Activated T-helper 1 cell treated with anti-CD3 and anti-CD28 coated beads, Interleukin-12 subunit alpha, Interleukin-12 subunit beta, Interleukin-2, Interleukin-4 antibody, amounts not matched to agents 30 ng/mL and 10 ng/mL and 1 ng/mL, durations not matched to agents 14 hours and 24 hours and 36 hours (primary cell): ENCODE data around the gene MYZAP. TPM values are rescaled to one million over a fixed set of nuclear protein-coding genes. Genes with fewer than 3 reads are reported as not detected.

ENCODE experiments used
- DNase-seq: peaks from one replicate; pipeline ENCODE4 v3.0.0; 2021; ENCODE audit warnings: low spot score
- H3K27ac Mint-ChIP-seq: one replicate; pipeline ENCODE4 v1.8.0; 2021; ENCODE audit warnings: mild to moderate bottlenecking, mixed read lengths
- H3K27me3 Mint-ChIP-seq: one replicate; pipeline ENCODE4 v1.8.0; 2022; ENCODE audit warnings: mild to moderate bottlenecking, moderate library complexity, mixed read lengths; ENCODE audit not compliant: insufficient read depth
- H3K36me3 Mint-ChIP-seq: one replicate; pipeline ENCODE4 v1.8.0; 2021; ENCODE audit warnings: low read depth, mixed read lengths
- H3K4me1 Mint-ChIP-seq: one replicate; pipeline ENCODE4 v1.8.0; 2021; ENCODE audit warnings: low read depth, mixed read lengths
- H3K4me3 Mint-ChIP-seq: one replicate; pipeline ENCODE4 v1.8.0; 2021; ENCODE audit warnings: mild to moderate bottlenecking, moderate library complexity, mixed read lengths
- H3K9me3 Mint-ChIP-seq: one replicate; pipeline ENCODE4 v1.8.0; 2021; ENCODE audit warnings: mixed read lengths
- intact Hi-C: fragments of 100-400 bp; cut with micrococcal nuclease; formaldehyde crosslinking; loops from one replicate; pipeline ENCODE4 v1.15.1; 2024
- total RNA-seq: library from RNA; stranded (reverse); gene quantifications from 2 replicates; pipeline ENCODE4 v1.2.3, GENCODE V29; 2022

MYZAP gene
- total RNA-seq, 1 donor from 2014 or later = not detected

DNA sequence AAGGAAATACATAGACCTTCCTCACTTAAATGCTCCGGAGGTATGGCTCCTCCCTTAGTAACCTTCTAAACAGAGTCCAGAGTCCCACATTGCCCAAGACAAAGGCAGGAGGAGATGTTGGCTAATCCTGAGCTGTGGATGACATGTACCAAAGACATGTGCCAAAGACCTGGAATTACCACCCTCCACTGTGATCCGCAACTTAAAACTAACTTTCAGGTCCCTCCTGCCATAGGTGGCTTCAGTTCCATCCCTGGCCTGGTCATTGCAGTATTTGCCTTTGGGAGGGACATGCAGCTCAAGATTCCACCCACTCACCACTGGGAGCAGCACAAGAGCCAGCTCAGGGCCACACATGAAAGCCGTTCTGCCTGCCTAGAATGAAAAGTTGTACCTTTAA, 28.0 kb downstream of the MYZAP start:
- Mint-ChIP-seq H3K36me3 (no peaks in the 10 kb centered on the region), H3K27ac (no peak overlapping the region), H3K27me3 (peaks cover 6% of the 10 kb centered on the region), H3K4me1 (no peaks in the 10 kb centered on the region), H3K4me3 (no peak overlapping the region), H3K9me3 (no peaks in the 10 kb centered on the region)
- intact Hi-C loops = no loop called here
- DNase-seq = no peak

GRCh38 chr15:57624730-57625129, 33.0 kb downstream of the MYZAP start:
- Mint-ChIP-seq H3K27me3 (peaks cover 9% of the 10 kb centered on the region), H3K36me3 (no peaks in the 10 kb centered on the region), H3K9me3 (no peaks in the 10 kb centered on the region), H3K4me3 (no peak overlapping the region), H3K27ac (no peak overlapping the region), H3K4me1 (no peaks in the 10 kb centered on the region)
- intact Hi-C loops = no loop called here
- DNase-seq = no peak

DNA sequence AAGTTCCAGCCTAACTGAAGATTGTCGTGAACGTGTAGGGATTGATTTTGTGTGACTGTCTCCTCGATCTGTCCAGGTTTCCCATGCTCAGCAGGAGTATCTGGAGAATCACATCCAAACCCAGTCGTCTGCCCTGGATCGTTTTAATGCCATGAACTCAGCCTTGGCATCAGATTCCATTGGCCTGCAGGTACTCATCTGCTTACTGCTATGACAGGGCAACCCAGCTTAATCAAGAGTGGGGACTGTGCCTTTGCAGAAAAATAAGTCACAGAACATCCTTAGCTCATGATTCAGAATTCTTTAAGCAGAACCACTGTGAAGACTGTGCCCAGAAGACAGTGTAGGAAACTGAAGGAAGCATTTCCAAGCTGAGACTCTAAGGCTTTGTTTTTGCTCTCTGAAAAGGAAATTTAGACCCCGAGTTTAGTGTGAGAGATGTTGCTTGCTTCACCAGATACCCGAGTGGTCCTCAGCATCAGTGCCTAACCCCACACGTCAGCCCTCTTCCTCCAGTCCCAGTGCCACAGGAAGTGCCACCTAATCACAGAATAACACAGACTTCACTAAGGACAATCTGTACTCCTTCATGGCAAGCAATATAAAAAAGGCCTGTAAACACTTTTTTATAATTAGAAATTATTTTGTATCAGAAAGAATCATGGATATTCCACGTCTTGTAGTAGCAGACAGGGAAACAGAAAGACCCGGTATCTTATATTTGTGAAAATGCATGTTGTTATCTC, 34.2 kb downstream of the MYZAP start:
- no peak for DNase-seq
- Mint-ChIP-seq H3K9me3 (no peaks in the 10 kb centered on the region), H3K27me3 (peaks cover 6% of the 10 kb centered on the region), H3K27ac (no peak overlapping the region), H3K4me3 (no peak overlapping the region), H3K36me3 (no peaks in the 10 kb centered on the region), H3K4me1 (no peaks in the 10 kb centered on the region)
- intact Hi-C loops = no loop called here

- H3K36me3 Mint-ChIP-seq = no peaks in the 10 kb centered on the region
- no peak overlapping the region for H3K4me3 Mint-ChIP-seq
- H3K27ac Mint-ChIP-seq = no peak overlapping the region
- H3K27me3 Mint-ChIP-seq = peaks cover 6% of the 10 kb centered on the region
- no peaks in the 10 kb centered on the region for H3K4me1 Mint-ChIP-seq
- intact Hi-C loops = no loop called here
- H3K9me3 Mint-ChIP-seq = no peaks in the 10 kb centered on the region
- no peak for DNase-seq
These were observed 35.2 kb downstream of the MYZAP start for GRCh38 chr15:57626713-57627440.

DNA sequence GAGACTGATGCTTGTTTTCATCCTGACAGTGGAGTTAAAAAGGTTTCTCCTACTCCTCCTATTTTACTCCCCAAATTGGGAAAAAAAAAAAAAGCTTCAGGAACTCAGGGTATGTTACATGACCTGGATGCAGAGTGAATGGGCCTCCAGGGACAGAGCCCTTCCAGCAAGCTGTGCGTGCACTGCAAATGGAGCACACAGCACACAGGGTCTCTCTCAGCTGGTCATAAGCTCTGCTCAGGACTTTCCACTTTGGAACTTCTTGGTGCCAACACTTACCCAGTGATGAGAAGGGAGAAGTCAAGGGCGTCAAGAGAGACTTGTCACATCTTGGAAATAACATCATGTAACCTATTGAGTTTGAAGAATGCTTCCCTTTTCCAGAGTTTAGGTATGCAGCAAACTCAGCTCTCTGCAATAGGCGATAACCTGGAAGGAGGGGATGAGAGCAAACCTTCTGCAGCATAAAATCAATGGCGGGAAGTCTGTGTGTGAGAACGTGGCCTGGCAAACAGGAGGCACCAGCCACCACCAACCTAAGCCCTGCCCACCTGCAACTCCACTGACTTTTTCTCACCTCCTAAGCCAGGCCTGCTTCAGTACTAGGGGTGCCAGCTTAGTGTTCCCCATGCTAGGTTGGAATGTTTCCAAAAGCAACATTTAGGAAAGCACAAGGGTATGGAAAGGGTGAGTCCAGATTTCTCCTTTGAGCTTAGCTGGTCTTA, 39.8 kb downstream of the MYZAP start:
- H3K4me1 Mint-ChIP-seq = no peaks in the 10 kb centered on the region

DNA sequence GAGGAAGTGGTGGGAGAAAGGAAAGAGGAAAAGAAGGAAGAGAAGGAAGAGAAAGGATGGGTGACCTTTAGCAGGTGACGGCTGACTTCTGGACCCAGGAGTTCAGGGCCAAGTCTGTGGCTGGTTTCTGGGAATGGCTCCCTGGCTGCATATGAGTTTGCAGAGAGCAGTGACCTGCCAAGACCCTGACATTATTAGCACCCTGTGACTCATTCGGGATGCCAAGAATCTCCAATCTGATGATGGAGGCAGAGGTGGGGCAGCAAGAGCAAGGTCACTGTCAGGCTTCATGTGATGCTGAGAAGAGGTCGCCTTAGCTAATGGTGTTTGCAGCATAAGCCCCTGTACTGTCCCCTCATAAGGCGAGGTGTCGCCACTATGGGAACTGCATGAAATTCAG, 42.6 kb downstream of the MYZAP start:
- Mint-ChIP-seq H3K4me3 (no peak overlapping the region), H3K27me3 (peaks cover 4% of the 10 kb centered on the region), H3K36me3 (no peaks in the 10 kb centered on the region), H3K27ac (no peak overlapping the region), H3K9me3 (no peaks in the 10 kb centered on the region), H3K4me1 (no peaks in the 10 kb centered on the region)
- intact Hi-C loops = loop anchor here (2.0 kb wide), 1 partner anchor 21 kb away; no protein-coding TSS in a partner anchor
- no peak for DNase-seq

More for the DNA sequence above, 39.8 kb downstream of the MYZAP start:
- DNase-seq = no peak
- no peak overlapping the region for H3K4me3 Mint-ChIP-seq
- intact Hi-C loops = no loop called here
- no peaks in the 10 kb centered on the region for H3K9me3 Mint-ChIP-seq
- peaks cover 2% of the 10 kb centered on the region for H3K27me3 Mint-ChIP-seq
- no peaks in the 10 kb centered on the region for H3K36me3 Mint-ChIP-seq
- H3K27ac Mint-ChIP-seq = no peak overlapping the region

- Mint-ChIP-seq H3K27ac (no peak overlapping the region), H3K4me1 (no peaks in the 10 kb centered on the region), H3K4me3 (no peak overlapping the region), H3K9me3 (no peaks in the 10 kb centered on the region), H3K27me3 (peaks cover 8% of the 10 kb centered on the region), H3K36me3 (no peaks in the 10 kb centered on the region)
- intact Hi-C loops = loop anchor here (2.0 kb wide), 1 partner anchor 19 kb away; no protein-coding TSS in a partner anchor
- DNase-seq = no peak
These were observed 43.7 kb downstream of the MYZAP start for GRCh38 chr15:57635300-57635909.

- H3K27ac Mint-ChIP-seq = no peak overlapping the region
- no peaks in the 10 kb centered on the region for H3K36me3 Mint-ChIP-seq
- intact Hi-C loops = no loop called here
- peaks cover 8% of the 10 kb centered on the region for H3K27me3 Mint-ChIP-seq
- DNase-seq = no peak
- H3K4me1 Mint-ChIP-seq = no peaks in the 10 kb centered on the region
- no peaks in the 10 kb centered on the region for H3K9me3 Mint-ChIP-seq
- no peak overlapping the region for H3K4me3 Mint-ChIP-seq
These were observed 46.1 kb downstream of the MYZAP start for GRCh38 chr15:57637846-57638245.

GRCh38 chr15:57639306-57639705, 47.6 kb downstream of the MYZAP start:
- intact Hi-C loops = no loop called here
- H3K9me3 Mint-ChIP-seq = no peaks in the 10 kb centered on the region
- no peaks in the 10 kb centered on the region for H3K36me3 Mint-ChIP-seq
- DNase-seq = no peak
- no peaks in the 10 kb centered on the region for H3K4me1 Mint-ChIP-seq
- H3K4me3 Mint-ChIP-seq = no peak overlapping the region
- no peak overlapping the region for H3K27ac Mint-ChIP-seq
- peaks cover 15% of the 10 kb centered on the region for H3K27me3 Mint-ChIP-seq

DNA sequence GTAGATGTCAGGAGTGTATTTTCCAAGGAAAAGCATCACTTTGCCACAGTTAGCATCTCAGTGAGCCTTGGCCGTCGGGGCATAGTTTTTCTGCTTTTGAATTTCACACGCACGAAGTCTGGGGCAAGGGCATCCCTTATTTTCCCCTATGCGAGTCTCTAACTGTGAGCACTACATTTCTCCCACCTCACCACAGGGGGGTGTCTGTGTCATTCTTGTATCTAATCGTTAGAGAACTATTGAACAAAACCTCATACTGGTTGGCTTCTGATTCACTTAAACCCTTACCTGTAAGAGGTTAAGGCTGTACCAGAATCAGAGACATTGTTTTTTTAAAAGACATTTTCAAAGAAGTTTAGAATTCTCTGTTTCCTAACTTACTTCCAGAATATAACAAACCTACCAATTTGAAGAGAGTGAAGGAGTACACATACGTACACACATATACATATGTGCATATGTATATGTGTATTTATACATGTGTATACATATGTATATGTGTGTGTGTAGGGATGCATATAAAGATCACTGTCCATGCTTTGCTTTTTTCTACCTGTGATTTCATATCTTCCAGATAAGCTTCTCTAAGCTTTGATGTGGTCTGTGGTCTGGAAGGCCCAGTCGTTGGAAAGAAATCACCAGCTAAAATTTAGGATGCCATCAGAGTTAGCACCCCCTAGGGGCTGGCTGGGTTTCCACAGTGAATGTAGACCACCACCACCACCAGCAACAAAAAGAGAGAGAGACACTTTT, 49.4 kb downstream of the MYZAP start:
- Mint-ChIP-seq H3K9me3 (no peaks in the 10 kb centered on the region), H3K4me3 (no peak overlapping the region), H3K27ac (no peak overlapping the region), H3K27me3 (peaks cover 15% of the 10 kb centered on the region), H3K4me1 (no peaks in the 10 kb centered on the region), H3K36me3 (no peaks in the 10 kb centered on the region)
- intact Hi-C loops = loop anchor here (2.0 to 5.0 kb wide), 2 partner anchors 79 to 220 kb away; no protein-coding TSS in a partner anchor
- DNase-seq = no peak

GRCh38 chr15:57643826-57644225, 52.1 kb downstream of the MYZAP start:
- Mint-ChIP-seq H3K4me1 (no peaks in the 10 kb centered on the region), H3K27ac (peak overlapping the region; percentile 19), H3K36me3 (no peaks in the 10 kb centered on the region), H3K9me3 (no peaks in the 10 kb centered on the region), H3K27me3 (peaks cover 10% of the 10 kb centered on the region), H3K4me3 (no peak overlapping the region)
- intact Hi-C loops = loop anchor here (5.0 kb wide), 1 partner anchor 82 kb away; no protein-coding TSS in a partner anchor
- DNase-seq = no peak

DNA sequence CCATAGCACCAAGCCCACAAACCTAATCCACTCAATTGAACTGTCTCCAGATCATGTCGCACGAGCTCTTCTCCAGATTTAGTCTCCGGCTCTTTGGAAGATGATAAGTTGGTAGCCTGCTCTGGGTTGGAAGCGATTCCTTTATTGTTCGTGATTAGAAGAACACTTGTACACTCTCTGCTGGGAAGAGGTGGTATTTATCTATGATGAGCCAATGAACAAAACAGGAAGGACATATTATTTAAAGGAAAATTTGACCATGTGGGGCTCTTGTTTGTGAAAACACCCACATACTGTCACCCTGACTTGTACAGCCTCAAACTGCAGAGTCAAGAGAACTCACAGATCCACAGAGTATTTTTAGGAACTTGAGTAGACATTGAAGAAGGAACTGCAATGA, 54.4 kb downstream of the MYZAP start:
- Mint-ChIP-seq H3K4me3 (no peak overlapping the region), H3K36me3 (no peaks in the 10 kb centered on the region), H3K27ac (no peak overlapping the region), H3K4me1 (peaks cover 7% of the 10 kb centered on the region), H3K27me3 (peaks cover 7% of the 10 kb centered on the region), H3K9me3 (no peaks in the 10 kb centered on the region)
- intact Hi-C loops = no loop called here
- no peak for DNase-seq
